ENCODE data around the gene TMEM171. TPM values are rescaled to one million over a fixed set of nuclear protein-coding genes. Genes with fewer than 3 reads are reported as not detected.

TMEM171 gene
- total RNA-seq, 4 donors from 2014 or later = not detected

DNA sequence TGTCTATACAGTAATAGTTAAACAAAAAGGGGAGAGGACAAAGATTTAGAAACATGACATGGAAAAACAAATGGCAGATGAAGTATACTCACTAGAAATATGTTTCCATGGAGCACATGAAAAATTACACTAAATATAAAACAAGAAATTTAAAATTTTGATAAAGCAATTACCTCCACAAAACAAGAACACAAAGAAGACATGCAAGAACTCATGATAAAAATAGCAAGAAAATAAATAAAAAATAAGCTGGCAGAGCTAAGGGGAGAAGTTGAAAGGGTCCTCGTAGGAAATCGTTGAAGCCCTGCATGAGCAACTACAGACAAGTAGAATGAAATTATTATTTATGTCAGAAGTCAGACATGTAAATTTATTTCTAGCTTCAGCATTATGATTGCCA lies 22.6 kb upstream of the TMEM171 start:
- no peak for TF ChIP-seq CTCF (IDR thresholded peaks at IDR 0.05; ENCODE audit: low read depth)

DNA sequence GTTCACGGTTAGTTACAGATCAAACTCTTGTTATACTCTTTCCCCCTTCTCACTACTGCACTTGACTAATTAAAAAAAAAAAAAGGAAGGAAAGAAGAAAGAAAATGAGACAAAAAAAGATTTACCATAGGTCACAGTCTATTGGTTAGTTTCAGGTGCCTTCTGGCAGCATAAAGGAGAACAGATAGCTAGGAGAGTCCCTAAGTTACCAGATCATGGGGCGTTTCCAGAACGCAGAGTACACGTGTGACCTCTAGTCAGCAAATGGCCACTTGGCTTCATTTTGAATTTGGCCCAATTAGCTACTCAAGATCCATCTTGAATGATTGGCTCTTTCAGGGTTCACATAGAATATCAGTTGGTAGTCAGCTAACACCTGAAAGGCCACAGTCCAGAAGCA lies 20.3 kb upstream of the TMEM171 start:
- no peak for TF ChIP-seq CTCF (IDR thresholded peaks at IDR 0.05; ENCODE audit: low read depth)

DNA sequence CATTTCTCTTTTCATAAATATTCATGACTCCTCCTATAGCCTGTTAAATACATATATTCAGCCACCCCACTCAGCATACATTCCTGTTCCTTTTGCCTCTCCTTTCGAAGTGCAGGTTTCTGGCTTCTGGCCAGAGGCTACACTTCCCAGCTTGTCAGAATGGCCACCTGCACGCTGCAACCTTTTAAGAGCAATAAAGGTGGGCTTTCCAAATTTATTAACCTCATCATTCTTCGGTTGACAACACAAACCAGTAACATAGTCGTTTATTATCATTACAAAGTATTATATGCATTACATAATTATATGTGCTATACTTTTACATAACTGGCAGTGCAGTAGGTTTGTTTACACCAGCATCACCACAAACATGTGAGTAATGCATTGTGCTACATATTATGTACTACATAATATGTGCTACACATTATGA lies 16.5 kb upstream of the TMEM171 start:
- TF ChIP-seq CTCF (IDR thresholded peaks at IDR 0.05; ENCODE audit: low read depth) = no peak

DNA sequence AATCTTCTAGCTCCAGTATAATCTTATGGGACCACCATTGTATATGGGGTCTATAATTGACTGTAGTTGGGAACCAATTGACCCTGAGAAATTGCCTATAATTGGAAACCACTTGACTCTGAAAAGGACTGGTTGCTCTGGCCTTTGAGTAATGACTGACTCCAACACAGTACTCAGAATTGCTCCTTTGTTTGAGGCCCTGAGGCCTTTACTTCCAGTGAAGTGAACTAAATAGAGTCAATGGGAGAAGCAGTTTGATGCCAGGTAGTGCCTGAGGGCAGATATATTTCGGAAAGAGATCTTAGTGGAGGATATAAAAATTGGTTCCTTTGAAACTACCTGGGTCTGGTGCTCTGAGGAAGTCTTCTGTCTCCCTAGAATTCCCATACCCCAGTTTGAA lies 16.0 kb upstream of the TMEM171 start:
- no peak for TF ChIP-seq CTCF (IDR thresholded peaks at IDR 0.05; ENCODE audit: low read depth)

- no peak for TF ChIP-seq CTCF (IDR thresholded peaks at IDR 0.05; ENCODE audit: low read depth)
Observed at GRCh38 chr5:73106335-73106734, 14.0 kb upstream of the TMEM171 start.

DNA sequence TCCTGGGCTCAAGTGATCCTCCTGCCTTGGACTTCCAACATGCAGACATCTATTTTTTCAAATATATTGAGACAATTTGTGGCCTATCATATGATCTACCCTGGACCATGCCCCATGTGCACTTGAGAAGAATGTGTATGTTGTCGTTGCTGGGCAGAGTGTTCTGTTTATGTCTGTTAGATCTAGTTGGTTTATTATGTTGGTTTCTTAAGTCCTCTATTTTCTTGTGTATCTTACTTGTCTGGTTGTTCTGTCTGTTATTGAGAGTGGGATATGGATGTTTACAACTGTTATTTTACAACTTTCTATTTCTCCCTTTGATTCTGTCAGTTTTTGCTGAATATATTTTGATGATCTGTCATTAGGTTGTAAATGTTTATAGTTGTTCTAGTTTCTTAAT lies 10.2 kb upstream of the TMEM171 start:
- TF ChIP-seq CTCF (IDR thresholded peaks at IDR 0.05; ENCODE audit: low read depth) = no peak

DNA sequence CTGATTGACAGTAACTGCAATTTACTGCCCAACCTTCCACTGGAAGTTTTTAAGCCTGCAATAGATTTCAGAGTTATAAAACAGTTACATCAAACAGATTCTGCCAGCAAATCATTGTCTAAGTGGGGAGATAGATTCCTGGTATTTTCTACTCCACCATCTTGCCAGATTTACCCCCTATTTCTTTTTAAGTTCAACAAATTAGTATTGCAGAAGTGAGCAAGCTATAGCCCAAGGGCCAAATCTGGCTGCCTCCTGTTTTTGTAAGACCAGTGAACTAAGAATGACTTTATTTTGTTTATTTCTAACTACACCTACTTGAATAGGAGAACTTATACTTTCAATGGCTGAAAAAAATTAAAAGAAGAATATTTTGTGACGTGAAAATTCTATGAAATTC lies 8.8 kb upstream of the TMEM171 start:
- no peak for TF ChIP-seq CTCF (IDR thresholded peaks at IDR 0.05; ENCODE audit: low read depth)

All from subcutaneous adipose tissue (tissue), 4 donors.